ENCODE results near the gene TIAM2.
"Not testable (repeated sequence)": the region's sequence is repeated elsewhere in the genome, so short reads cannot be mapped to it uniquely, and the experiment has no call there.

TIAM2 gene

GRCh38 chr6:155090166-155090565, 95.1 kb downstream of the TIAM2 start:
- no peak for DNase-seq (ENCODE audit: low read depth in 2 of 3, low spot score in 2 of 3)

- no peak for DNase-seq (ENCODE audit: low read depth in 2 of 3, low spot score in 2 of 3)
Observed at GRCh38 chr6:155091756-155092155, 96.6 kb downstream of the TIAM2 start.

GRCh38 chr6:155093430-155093829, 98.3 kb downstream of the TIAM2 start:
- no peak for DNase-seq (ENCODE audit: low read depth in 2 of 3, low spot score in 2 of 3)

GRCh38 chr6:155100087-155100486, 105.0 kb downstream of the TIAM2 start:
- DNase-seq (ENCODE audit: low read depth in 2 of 3, low spot score in 2 of 3), result no peak

- no peak for DNase-seq (ENCODE audit: low read depth in 2 of 3, low spot score in 2 of 3)
Observed at GRCh38 chr6:155100591-155100990, 105.5 kb downstream of the TIAM2 start.

GRCh38 chr6:155103083-155103645, 108.0 kb downstream of the TIAM2 start:
- DNase-seq (ENCODE audit: low read depth in 2 of 3, low spot score in 2 of 3), result not testable (repeated sequence)

GRCh38 chr6:155103816-155104366, 108.8 kb downstream of the TIAM2 start:
- no peak for DNase-seq (ENCODE audit: low read depth in 2 of 3, low spot score in 2 of 3)

- DNase-seq (ENCODE audit: low read depth in 2 of 3, low spot score in 2 of 3), result no peak
Observed at GRCh38 chr6:155106456-155107115, 111.5 kb downstream of the TIAM2 start.

GRCh38 chr6:155107432-155108069, 112.4 kb downstream of the TIAM2 start:
- DNase-seq (ENCODE audit: low read depth in 2 of 3, low spot score in 2 of 3), result no peak

GRCh38 chr6:155108070-155108820, 113.1 kb downstream of the TIAM2 start:
- DNase-seq (ENCODE audit: low read depth in 2 of 3, low spot score in 2 of 3), result no peak

GRCh38 chr6:155110721-155111120, 115.6 kb downstream of the TIAM2 start:
- DNase-seq (ENCODE audit: low read depth in 2 of 3, low spot score in 2 of 3), result no peak

- no peak for DNase-seq (ENCODE audit: low read depth in 2 of 3, low spot score in 2 of 3)
Observed at GRCh38 chr6:155112757-155113156, 117.6 kb downstream of the TIAM2 start.

GRCh38 chr6:155115893-155116570, 120.9 kb downstream of the TIAM2 start:
- DNase-seq (ENCODE audit: low read depth in 2 of 3, low spot score in 2 of 3), result no peak

GRCh38 chr6:155116571-155116910, 121.4 kb downstream of the TIAM2 start:
- DNase-seq (ENCODE audit: low read depth in 2 of 3, low spot score in 2 of 3), result no peak

GRCh38 chr6:155117256-155117655, 122.1 kb downstream of the TIAM2 start:
- DNase-seq (ENCODE audit: low read depth in 2 of 3, low spot score in 2 of 3), result no peak

GRCh38 chr6:155117785-155118184, 122.7 kb downstream of the TIAM2 start:
- DNase-seq (ENCODE audit: low read depth in 2 of 3, low spot score in 2 of 3), result no peak

GRCh38 chr6:155119201-155119600, 124.1 kb downstream of the TIAM2 start:
- not testable (repeated sequence) for DNase-seq (ENCODE audit: low read depth in 2 of 3, low spot score in 2 of 3)

GRCh38 chr6:155120034-155120433, 124.9 kb downstream of the TIAM2 start:
- no peak for DNase-seq (ENCODE audit: low read depth in 2 of 3, low spot score in 2 of 3)

GRCh38 chr6:155121294-155121693, 126.2 kb downstream of the TIAM2 start:
- no peak for DNase-seq (ENCODE audit: low read depth in 2 of 3, low spot score in 2 of 3)

GRCh38 chr6:155121699-155122098, 126.6 kb downstream of the TIAM2 start:
- no peak for DNase-seq (ENCODE audit: low read depth in 2 of 3, low spot score in 2 of 3)

Measured in activated CD8-positive, alpha-beta memory T cell treated with anti-CD3 and anti-CD28 coated beads for 48 hours (primary cell).